Progenitor cell of endocrine pancreas (in vitro differentiated cells): Measurements from ENCODE around the gene MYO10. TPM values are rescaled to one million over a fixed set of nuclear protein-coding genes. Genes with fewer than 3 reads are reported as not detected.

Source experiments
- DNase-seq: peaks from one replicate; pipeline ENCODE4 v3.0.0; 2021; ENCODE audit warnings: low spot score; ENCODE audit not compliant: unreplicated experiment
- H3K27ac Mint-ChIP-seq: 2 replicates; pipeline ENCODE4 v1.8.0; 2021; ENCODE audit warnings: mild to moderate bottlenecking, moderate library complexity, mixed read lengths
- H3K27me3 Mint-ChIP-seq: 2 replicates; pipeline ENCODE4 v1.8.0; 2021; ENCODE audit warnings: mixed read lengths
- H3K36me3 Mint-ChIP-seq: 2 replicates; pipeline ENCODE4 v1.8.0; 2022; ENCODE audit warnings: mixed read lengths; ENCODE audit not compliant: insufficient read depth
- H3K4me1 Mint-ChIP-seq: 2 replicates; pipeline ENCODE4 v1.8.0; 2021; ENCODE audit warnings: low read depth, mixed read lengths
- H3K4me3 Mint-ChIP-seq: 2 replicates; pipeline ENCODE4 v1.8.0; 2021; ENCODE audit warnings: low read depth, mild to moderate bottlenecking, moderate library complexity, mixed read lengths
- H3K9me3 Mint-ChIP-seq: 2 replicates; pipeline ENCODE4 v1.8.0; 2021; ENCODE audit warnings: low read depth, mixed read lengths
- total RNA-seq: library from RNA; stranded (reverse); gene quantifications from 2 replicates; pipeline ENCODE4 v1.2.1, GENCODE V29; 2021
- TF ChIP-seq, protein P1 (sequence below): fragments of 200-600 bp; sonication (generic); IDR thresholded peaks from one replicate; pipeline ENCODE4 v1.5.0; 2021; ENCODE audit warnings: antibody characterized with exemption, mild to moderate bottlenecking; ENCODE audit not compliant: unreplicated experiment

The MYO10 gene
- total RNA-seq, 1 donor from 2014 or later: 88.0 TPM

DNA sequence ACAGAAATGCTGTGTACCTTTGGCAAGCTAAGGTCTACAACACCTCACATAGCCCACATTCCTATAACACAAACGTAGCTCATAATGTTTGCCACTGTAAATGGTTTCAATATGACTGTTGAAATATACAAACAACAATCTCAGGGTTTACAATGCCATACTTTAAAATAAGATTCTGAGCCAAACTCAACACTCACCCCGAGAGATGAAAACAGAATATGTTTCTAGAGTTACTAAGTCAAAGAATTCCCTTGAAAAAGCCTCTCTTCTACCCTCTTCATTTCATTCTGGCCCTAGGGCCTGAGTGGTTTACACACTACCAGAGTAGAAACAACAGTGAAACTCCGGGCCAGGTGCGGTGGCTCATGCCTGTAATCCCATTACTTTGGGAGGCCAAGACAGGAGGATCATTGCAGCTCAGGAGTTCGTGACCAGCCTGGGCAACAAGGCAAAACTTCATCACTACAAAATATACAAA is 72.6 kb downstream of the MYO10 start:
- Mint-ChIP-seq H3K27me3 (no peaks in the 10 kb centered on the region), H3K36me3 (no peaks in the 10 kb centered on the region), H3K9me3 (no peaks in the 10 kb centered on the region), H3K27ac (no peak overlapping the region), H3K4me1 (peaks cover 33% of the 10 kb centered on the region), H3K4me3 (no peak overlapping the region)
- TF ChIP-seq, protein P1, sequence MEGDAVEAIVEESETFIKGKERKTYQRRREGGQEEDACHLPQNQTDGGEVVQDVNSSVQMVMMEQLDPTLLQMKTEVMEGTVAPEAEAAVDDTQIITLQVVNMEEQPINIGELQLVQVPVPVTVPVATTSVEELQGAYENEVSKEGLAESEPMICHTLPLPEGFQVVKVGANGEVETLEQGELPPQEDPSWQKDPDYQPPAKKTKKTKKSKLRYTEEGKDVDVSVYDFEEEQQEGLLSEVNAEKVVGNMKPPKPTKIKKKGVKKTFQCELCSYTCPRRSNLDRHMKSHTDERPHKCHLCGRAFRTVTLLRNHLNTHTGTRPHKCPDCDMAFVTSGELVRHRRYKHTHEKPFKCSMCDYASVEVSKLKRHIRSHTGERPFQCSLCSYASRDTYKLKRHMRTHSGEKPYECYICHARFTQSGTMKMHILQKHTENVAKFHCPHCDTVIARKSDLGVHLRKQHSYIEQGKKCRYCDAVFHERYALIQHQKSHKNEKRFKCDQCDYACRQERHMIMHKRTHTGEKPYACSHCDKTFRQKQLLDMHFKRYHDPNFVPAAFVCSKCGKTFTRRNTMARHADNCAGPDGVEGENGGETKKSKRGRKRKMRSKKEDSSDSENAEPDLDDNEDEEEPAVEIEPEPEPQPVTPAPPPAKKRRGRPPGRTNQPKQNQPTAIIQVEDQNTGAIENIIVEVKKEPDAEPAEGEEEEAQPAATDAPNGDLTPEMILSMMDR: no peak
- no peak for DNase-seq

DNA sequence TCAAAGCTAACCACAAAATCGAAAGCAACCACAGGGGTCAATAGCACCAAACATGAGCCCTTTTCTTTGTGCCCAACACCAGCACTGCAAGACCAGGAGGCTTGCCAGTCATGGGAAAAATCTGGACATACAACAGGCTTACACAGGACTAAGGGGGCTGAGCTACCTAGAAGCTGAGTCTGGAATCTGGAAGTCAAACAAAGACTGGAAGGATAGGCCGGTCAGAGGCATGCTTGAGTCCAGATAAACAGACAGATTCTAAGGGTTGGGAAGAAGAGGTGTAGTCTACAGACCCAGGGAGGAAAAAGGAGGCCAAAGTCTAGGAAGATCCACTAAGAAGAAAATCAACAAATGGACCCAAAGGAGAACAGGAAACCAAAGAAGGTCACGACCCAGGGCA is 73.3 kb downstream of the MYO10 start:
- peaks cover 2% of the 10 kb centered on the region for H3K36me3 Mint-ChIP-seq
- TF ChIP-seq, protein P1: no peak
- H3K4me1 Mint-ChIP-seq: peaks cover 32% of the 10 kb centered on the region
- H3K27ac Mint-ChIP-seq: peak overlapping the region; percentile 54
- no peak overlapping the region for H3K4me3 Mint-ChIP-seq
- no peaks in the 10 kb centered on the region for H3K27me3 Mint-ChIP-seq
- H3K9me3 Mint-ChIP-seq: no peaks in the 10 kb centered on the region
- DNase-seq: no peak

GRCh38 chr5:16859346-16859745 is 76.7 kb downstream of the MYO10 start:
- no peaks in the 10 kb centered on the region for H3K27me3 Mint-ChIP-seq
- TF ChIP-seq, protein P1: no peak
- peaks cover 2% of the 10 kb centered on the region for H3K36me3 Mint-ChIP-seq
- no peak overlapping the region for H3K27ac Mint-ChIP-seq
- no peaks in the 10 kb centered on the region for H3K9me3 Mint-ChIP-seq
- DNase-seq: no peak
- peaks cover 23% of the 10 kb centered on the region for H3K4me1 Mint-ChIP-seq
- H3K4me3 Mint-ChIP-seq: no peak overlapping the region

DNA sequence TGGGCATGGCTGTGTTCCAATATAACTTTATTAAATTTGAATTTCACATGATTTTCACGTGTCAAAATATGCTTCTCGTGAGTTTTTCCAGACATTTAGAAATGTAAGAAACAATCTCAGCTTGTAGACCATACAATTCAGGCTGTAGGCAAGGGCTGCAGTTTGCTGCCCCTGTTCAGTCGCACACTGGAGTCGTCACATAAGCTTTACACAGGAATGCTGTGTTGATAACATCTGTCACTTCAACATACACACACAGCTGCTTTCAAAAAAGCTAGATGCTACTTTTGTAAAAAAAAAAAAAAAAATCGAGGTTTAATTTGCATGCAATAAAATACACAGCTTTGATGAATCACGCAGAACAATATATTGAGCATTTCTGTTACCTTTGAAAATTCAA is 77.9 kb downstream of the MYO10 start:
- no peaks in the 10 kb centered on the region for H3K9me3 Mint-ChIP-seq
- H3K27ac Mint-ChIP-seq: no peak overlapping the region
- H3K4me1 Mint-ChIP-seq: peaks cover 13% of the 10 kb centered on the region
- DNase-seq: no peak
- H3K4me3 Mint-ChIP-seq: no peak overlapping the region
- TF ChIP-seq, protein P1: no peak
- peaks cover 2% of the 10 kb centered on the region for H3K36me3 Mint-ChIP-seq
- H3K27me3 Mint-ChIP-seq: no peaks in the 10 kb centered on the region

- Mint-ChIP-seq H3K36me3 (peaks cover 2% of the 10 kb centered on the region), H3K27me3 (no peaks in the 10 kb centered on the region), H3K4me3 (no peak overlapping the region), H3K9me3 (no peaks in the 10 kb centered on the region), H3K4me1 (peaks cover 9% of the 10 kb centered on the region), H3K27ac (no peak overlapping the region)
- TF ChIP-seq, protein P1: no peak
- no peak for DNase-seq
Observed at GRCh38 chr5:16857635-16858034, 78.5 kb downstream of the MYO10 start.
